PC-3 (cell line): ENCODE measurements around the gene SLC38A3. TPM values are rescaled to one million over a fixed set of nuclear protein-coding genes. Genes with fewer than 3 reads are reported as not detected.
A peak's percentile ranks its signal among the peaks of the same experiment; 100 is the strongest.

Source experiments
- ATAC-seq: fragments of 200-7000 bp; cut with Tn5 transposase; 2 replicates; pipeline ENCODE4 v1.9.1; 2020; ENCODE audit warnings: mild to moderate bottlenecking, moderate library complexity
- BruUV-seq: library from RNA; stranded (reverse); fragments of 400-500 nt; replicated peaks from 2 replicates; lab custom pipeline; 2021; lab: Mats Ljungman, UMichigan
- CTCF ChIA-PET: fragments of 300-600 bp; sonication (Branson Sonifier 250); formaldehyde crosslinking; loops from one replicate; lab custom pipeline; 2022; ENCODE audit warnings: antibody characterized with exemption; lab: Charles Lee
- POLR2A ChIA-PET: fragments of 300-600 bp; sonication (Branson Sonifier 250); formaldehyde crosslinking; loops from one replicate; lab custom pipeline; 2022; ENCODE audit warnings: antibody characterized with exemption; ENCODE audit not compliant: unreplicated experiment; lab: Charles Lee
- DNase-seq: peaks from one replicate; pipeline ENCODE4 v3.0.0-alpha.2; 2015
- H2AFZ ChIP-seq: fragments of 300-600 bp; sonication (generic); 2 replicates; pipeline ENCODE4 v1.6.0; 2016; ENCODE audit warnings: antibody characterized with exemption, low read length
- H3F3A ChIP-seq: fragments of 300-600 bp; sonication (generic); one replicate; pipeline ENCODE4 v1.6.0; 2017; ENCODE audit warnings: antibody characterized with exemption, low read length, control low read depth, mild to moderate bottlenecking; ENCODE audit not compliant: unreplicated experiment
- H3K27ac ChIP-seq: fragments of 300-600 bp; sonication (generic); 2 replicates; pipeline ENCODE4 v1.5.1; 2016; ENCODE audit warnings: mild to moderate bottlenecking, low read length
- H3K27me3 ChIP-seq: fragments of 300-600 bp; sonication (generic); 2 replicates; pipeline ENCODE4 v1.6.1; 2016; ENCODE audit warnings: low read length, mixed read lengths
- H3K36me3 ChIP-seq: fragments of 300-600 bp; sonication (generic); 2 replicates; pipeline ENCODE4 v1.6.1; 2016; ENCODE audit warnings: low read depth, mixed run types, low read length, mixed read lengths
- H3K4me1 ChIP-seq: fragments of 300-600 bp; sonication (generic); 2 replicates; pipeline ENCODE4 v1.5.1; 2016; ENCODE audit warnings: low read length; ENCODE audit not compliant: insufficient read depth
- H3K4me2 ChIP-seq: fragments of 300-600 bp; sonication (generic); 2 replicates; pipeline ENCODE4 v1.6.0; 2016; ENCODE audit warnings: low read length
- H3K4me3 ChIP-seq: fragments of 300-600 bp; sonication (generic); 2 replicates; pipeline ENCODE4 v1.5.1; 2016; ENCODE audit warnings: mild to moderate bottlenecking, low read length, mixed read lengths
- H3K79me2 ChIP-seq: fragments of 300-600 bp; sonication (generic); 2 replicates; pipeline ENCODE4 v1.6.1; 2017; ENCODE audit warnings: low read length, mixed read lengths
- H3K9ac ChIP-seq: fragments of 300-600 bp; sonication (generic); 2 replicates; pipeline ENCODE4 v1.6.0; 2016; ENCODE audit warnings: mild to moderate bottlenecking, low read length
- H3K9me2 ChIP-seq: fragments of 300-600 bp; sonication (generic); replicated peaks from 2 replicates; pipeline ENCODE4 v1.6.1; 2016; ENCODE audit warnings: mixed run types, low read length, mixed read lengths
- H3K9me3 ChIP-seq: fragments of 300-600 bp; sonication (generic); 2 replicates; pipeline ENCODE4 v1.6.1; 2016; ENCODE audit warnings: low read length, mixed read lengths
- H4K20me1 ChIP-seq: fragments of 300-600 bp; sonication (generic); 2 replicates; pipeline ENCODE4 v1.6.1; 2016; ENCODE audit warnings: low read length, mixed read lengths
- EZH2 ChIP-seq: fragments of 300-600 bp; sonication (generic); IDR thresholded peaks from one replicate; pipeline ENCODE4 v1.6.1; 2017; ENCODE audit warnings: antibody characterized with exemption, mild to moderate bottlenecking, low read length; ENCODE audit not compliant: unreplicated experiment
- EZH2phosphoT487 ChIP-seq: fragments of 300-600 bp; sonication (generic); IDR thresholded peaks from 2 replicates; pipeline ENCODE4 v1.6.1; 2018; ENCODE audit warnings: mild to moderate bottlenecking, antibody characterized with exemption, low read length, borderline replicate concordance
- intact Hi-C: fragments of 100-400 bp; cut with micrococcal nuclease; formaldehyde crosslinking; loops from 2 replicates; pipeline ENCODE4 v1.9.0; 2023
- total RNA-seq: library from RNA; depleted of rRNA; stranded (reverse); fragments of >200 nt; gene quantifications from 2 replicates; pipeline ENCODE4 v1.2.3, GENCODE V29; 2014
- TF ChIP-seq, protein P1 (sequence below): fragments of 300-600 bp; sonication (generic); conservative IDR thresholded peaks from 2 replicates; pipeline ENCODE4 v1.5.1; 2017; ENCODE audit warnings: antibody characterized with exemption, low read depth, mild to moderate bottlenecking, low read length

Gene SLC38A3
- total RNA-seq, 1 experiment from 2014 or later, result 3.3 TPM

- H3K36me3 ChIP-seq, result no peaks in the 10 kb centered on the region
- H4K20me1 ChIP-seq, result no peaks in the 10 kb centered on the region
- DNase-seq (no peak), ATAC-seq (peak; percentile 27; the same call in 1 of the 2 replicates)
- H3K79me2 ChIP-seq, result no peaks in the 10 kb centered on the region
- H3K9me3 ChIP-seq, result no peaks in the 10 kb centered on the region
- no peak overlapping the region for H3K27ac ChIP-seq
- H3K4me3 ChIP-seq, result no peak overlapping the region
- intact Hi-C loops, result no loop called here
- CTCF ChIA-PET, result no interaction called here
- TF ChIP-seq EZH2 (no peak), EZH2phosphoT487 (no peak)
- TF ChIP-seq, protein P1, sequence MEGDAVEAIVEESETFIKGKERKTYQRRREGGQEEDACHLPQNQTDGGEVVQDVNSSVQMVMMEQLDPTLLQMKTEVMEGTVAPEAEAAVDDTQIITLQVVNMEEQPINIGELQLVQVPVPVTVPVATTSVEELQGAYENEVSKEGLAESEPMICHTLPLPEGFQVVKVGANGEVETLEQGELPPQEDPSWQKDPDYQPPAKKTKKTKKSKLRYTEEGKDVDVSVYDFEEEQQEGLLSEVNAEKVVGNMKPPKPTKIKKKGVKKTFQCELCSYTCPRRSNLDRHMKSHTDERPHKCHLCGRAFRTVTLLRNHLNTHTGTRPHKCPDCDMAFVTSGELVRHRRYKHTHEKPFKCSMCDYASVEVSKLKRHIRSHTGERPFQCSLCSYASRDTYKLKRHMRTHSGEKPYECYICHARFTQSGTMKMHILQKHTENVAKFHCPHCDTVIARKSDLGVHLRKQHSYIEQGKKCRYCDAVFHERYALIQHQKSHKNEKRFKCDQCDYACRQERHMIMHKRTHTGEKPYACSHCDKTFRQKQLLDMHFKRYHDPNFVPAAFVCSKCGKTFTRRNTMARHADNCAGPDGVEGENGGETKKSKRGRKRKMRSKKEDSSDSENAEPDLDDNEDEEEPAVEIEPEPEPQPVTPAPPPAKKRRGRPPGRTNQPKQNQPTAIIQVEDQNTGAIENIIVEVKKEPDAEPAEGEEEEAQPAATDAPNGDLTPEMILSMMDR, result no peak
- no peaks in the 10 kb centered on the region for H3K4me1 ChIP-seq
- H3K9me2 ChIP-seq, result no peaks in the 10 kb centered on the region
- H2AFZ ChIP-seq, result no peak overlapping the region
- no TSS peak for BruUV-seq
- 0 out of 2 replicates have a peak, but pooled peaks cover 10% of the 10 kb centered on the region for H3K27me3 ChIP-seq
- H3K4me2 ChIP-seq, result no peak overlapping the region
- H3K9ac ChIP-seq, result no peak overlapping the region
- POLR2A ChIA-PET, result no interaction called here
- H3F3A ChIP-seq, result no peaks in the 10 kb centered on the region
Observed at GRCh38 chr3:50201573-50202315, 3.3 kb upstream of the SLC38A3 start.

- H3K4me2 ChIP-seq, result no peak overlapping the region
- intact Hi-C loops, result no loop called here
- H3F3A ChIP-seq, result no peaks in the 10 kb centered on the region
- no peaks in the 10 kb centered on the region for H3K9me2 ChIP-seq
- H3K79me2 ChIP-seq, result no peaks in the 10 kb centered on the region
- H3K36me3 ChIP-seq, result no peaks in the 10 kb centered on the region
- DNase-seq, result no peak
- H3K9ac ChIP-seq, result no peak overlapping the region
- H2AFZ ChIP-seq, result no peak overlapping the region
- ATAC-seq, result no peak
- POLR2A ChIA-PET, result no interaction called here
- no peaks in the 10 kb centered on the region for H3K4me1 ChIP-seq
- 0 out of 2 replicates have a peak, but pooled peaks cover 10% of the 10 kb centered on the region for H3K27me3 ChIP-seq
- no peak for TF ChIP-seq EZH2
- no peak for TF ChIP-seq EZH2phosphoT487
- TF ChIP-seq, protein P1, result no peak
- H3K27ac ChIP-seq, result no peak overlapping the region
- no peaks in the 10 kb centered on the region for H3K9me3 ChIP-seq
- H4K20me1 ChIP-seq, result no peaks in the 10 kb centered on the region
- BruUV-seq, result no TSS peak
- no peak overlapping the region for H3K4me3 ChIP-seq
- CTCF ChIA-PET, result no interaction called here
Observed at GRCh38 chr3:50202353-50203112, 2.5 kb upstream of the SLC38A3 start.
